GM18520 (cell line): ENCODE data around the gene MED10.

Experiments used
- ATAC-seq: cut with Tn5 transposase; IDR thresholded peaks from one replicate; pipeline ENCODE4 v1.9.1; 2021; ENCODE audit not compliant: unreplicated experiment

The MED10 gene

DNA sequence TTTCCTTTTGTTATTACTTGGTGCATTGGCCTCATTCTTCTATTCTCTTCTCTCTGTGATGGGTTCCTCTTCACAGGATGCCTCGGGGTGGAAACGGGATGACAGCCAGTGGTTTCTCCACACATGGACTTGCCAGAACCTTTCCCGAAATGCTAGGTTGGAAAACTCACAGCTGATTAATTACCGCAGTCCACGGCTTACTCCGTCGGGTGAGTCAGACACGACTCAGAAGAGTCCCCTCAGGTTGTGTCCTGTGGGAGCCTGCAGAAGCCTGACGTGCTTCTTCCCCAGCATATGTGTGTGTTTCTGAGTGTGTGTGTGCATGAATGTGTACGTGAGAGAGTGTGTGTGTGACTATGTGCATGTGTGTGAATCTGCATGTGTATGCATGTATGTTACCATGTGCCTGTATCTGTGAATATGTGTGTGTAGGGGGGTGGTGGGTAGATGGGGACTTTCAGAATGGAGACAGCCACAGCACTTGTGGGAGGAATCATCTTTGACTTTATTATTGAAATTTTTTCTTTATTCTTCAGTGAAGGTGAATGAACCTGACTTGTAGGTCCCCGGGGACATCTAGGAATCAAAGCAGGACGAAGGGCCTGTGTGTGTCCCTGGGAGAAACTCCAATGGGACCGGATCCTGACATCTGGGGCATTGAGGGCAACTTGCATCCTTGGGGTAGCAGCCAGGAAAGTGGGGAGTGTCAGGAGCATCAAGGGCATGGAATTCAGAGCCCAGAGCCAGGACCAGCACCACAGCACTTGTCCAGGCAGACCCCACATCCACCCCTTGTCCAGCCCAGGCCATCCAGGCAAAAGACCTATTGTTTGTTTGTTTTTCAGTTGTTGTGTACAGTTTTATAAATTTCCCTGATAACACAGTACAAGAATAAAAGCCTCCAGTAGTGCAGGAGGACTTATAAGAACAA is 21.9 kb upstream of the MED10 start:
- ATAC-seq, result no peak

DNA sequence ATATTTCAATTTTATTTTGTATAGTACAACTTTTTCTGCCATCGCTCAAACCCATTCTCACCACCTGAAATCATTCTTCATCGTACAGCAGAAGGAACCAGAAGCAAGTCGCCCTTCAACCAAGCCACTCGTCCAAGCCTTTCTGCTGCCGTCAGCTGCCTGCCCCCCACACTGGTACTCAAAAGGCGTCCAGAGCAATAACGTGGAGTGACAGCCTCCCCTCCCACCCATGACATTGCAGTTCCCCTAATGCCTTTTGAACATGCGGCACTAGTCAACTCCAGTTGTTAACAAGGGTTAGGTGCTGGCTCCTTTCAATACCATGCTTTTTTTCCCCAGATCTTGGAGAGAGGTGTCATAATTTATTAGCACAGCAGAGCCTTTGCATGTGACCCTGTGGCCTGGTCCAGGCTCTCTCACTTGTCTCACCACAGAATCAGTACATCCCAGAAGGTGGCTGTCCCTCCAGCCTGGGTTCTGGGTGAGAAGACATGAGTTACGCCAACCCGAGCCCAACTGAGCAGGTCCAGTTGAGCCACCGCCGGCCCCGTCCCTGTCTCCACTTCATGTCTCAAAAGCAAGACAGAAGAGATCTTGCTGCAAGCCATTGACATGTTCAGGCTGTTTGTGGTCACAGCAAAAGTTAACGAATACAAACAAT is 20.4 kb upstream of the MED10 start:
- no peak for ATAC-seq

DNA sequence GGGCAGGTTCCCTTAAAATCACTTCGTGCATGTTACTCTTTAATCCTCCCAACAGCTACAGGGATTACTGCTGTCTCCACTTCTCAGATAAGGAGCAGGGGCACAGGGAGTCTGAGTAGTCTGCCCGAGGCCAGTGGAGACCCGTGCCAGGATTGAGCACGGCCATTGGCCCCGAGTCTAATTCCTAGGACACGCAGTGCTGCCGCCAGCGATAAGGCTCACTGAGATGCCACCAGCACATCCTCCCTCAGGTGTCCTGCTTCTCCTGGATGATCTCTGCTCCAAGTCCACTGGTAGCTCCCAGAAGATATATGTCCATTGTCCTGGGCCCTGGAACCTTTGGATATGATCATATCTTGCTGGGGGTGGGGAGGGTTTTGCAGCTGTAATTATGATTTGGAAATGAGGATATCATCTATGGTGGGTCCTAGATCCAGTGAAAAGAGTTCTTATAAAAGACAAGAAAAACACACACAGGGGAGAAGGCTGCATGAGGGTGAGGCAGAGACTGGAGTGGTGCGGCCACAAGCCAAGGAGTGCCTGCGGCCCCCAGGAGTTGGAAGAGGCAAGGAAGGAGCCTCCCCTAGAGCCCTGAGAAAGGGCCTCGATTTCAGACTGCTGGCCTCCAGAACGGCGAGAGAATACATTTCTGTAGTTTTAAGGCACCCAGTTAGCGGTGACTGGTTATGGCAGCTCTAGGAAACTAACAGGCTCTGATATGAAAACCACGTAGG is 19.4 kb upstream of the MED10 start:
- no peak for ATAC-seq

- ATAC-seq, result no peak
These were observed 18.6 kb upstream of the MED10 start for GRCh38 chr5:6396836-6397535.

DNA sequence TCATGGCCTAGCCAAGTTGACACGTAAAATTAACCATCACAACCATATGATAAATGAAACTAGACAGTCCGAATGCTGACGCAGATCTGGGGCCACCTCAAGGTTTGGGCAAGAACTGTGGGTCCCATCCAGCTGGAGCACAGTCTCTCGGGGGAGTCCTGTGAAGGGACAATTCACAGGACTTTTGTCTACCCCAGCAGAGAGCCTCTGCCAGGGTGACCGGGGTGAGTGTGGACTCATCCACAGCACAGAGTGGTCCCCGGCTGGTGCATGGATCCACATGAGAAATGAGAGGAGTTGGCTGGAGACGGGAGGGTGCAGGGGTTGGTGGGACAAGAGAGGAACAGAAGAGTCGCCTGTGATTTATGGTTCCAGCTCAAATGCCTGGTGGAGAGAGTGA is 17.7 kb upstream of the MED10 start:
- ATAC-seq, result no peak

DNA sequence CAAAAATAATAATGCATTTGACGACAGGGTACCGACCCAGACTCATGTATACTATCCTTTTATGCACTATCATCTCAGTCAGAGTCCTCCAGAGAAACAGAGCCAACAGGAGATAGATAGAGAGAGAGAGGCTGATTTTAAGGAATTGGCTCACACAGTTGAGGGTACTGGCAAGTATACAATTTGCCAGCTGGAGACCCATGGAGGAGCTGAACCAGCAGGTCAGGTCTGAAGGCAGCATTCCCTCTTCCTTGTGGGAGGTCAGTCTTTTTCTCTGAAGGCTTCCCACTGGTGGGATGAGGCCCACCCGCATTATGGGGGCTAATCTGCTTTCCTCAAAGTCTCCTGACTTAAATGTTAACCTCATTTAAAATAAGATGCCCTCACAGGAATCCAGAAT is 17.3 kb upstream of the MED10 start:
- ATAC-seq, result no peak

DNA sequence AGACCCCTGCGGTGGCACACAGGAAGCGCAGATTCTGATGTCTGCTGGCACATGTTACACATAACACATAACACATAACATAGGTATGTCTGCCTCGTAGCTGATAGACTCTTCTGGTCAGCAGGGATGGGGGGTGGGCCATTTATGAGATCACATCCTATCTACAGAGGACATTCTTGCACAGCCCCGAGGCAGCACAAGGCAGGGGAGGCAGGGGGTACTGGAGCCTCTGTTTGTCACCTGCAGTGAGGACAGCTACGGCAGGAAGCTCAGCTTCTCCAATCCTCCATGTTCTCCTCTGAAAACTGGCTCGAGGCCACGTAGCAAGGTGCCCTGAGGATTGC is 16.7 kb upstream of the MED10 start:
- no peak for ATAC-seq

- ATAC-seq, result no peak
These were observed 16.2 kb upstream of the MED10 start for GRCh38 chr5:6394429-6395101.

GRCh38 chr5:6393596-6394194 is 15.3 kb upstream of the MED10 start:
- no peak for ATAC-seq

DNA sequence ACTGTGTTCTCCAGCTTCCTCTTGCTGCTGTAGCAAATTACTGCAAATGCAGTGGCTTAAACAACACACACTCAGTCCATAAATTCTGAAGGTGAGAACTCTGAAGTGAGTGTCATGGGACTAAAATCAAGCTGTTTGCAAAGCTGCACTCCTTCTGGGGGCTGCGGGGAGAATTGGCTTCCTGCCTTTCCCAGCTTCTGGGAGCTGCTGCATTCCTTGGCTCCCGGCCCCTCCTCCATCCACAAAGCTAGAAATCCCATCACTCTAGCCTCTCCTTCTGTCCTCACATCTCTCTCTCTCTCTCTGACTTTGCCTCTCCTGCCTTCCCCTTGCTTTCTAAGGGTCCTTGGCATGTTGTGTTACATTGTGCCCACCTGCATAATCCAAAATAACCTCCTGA is 14.2 kb upstream of the MED10 start:
- ATAC-seq, result no peak

- no peak for ATAC-seq
These were observed 12.8 kb upstream of the MED10 start for GRCh38 chr5:6391151-6391550.

GRCh38 chr5:6389946-6390530 is 11.7 kb upstream of the MED10 start:
- no peak for ATAC-seq

DNA sequence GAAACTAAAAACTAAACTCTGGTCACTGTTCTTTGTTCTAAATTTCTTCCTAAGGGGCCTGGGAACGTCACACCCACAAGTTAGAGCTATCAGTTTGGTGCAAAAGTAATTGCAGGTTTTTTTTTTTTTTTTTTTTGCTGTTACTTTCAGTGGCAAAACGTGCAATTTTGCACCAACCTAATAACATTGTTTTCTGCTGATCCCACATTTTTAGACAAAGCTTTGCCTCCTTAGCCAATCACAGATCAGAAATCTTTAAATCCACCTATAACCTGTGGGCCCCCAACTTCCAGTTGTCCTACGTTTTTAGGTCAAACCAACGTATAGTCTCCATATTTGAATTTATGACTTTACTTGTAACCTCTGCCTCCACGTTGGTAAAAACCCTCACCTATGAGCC is 11.1 kb upstream of the MED10 start:
- ATAC-seq, result no peak

DNA sequence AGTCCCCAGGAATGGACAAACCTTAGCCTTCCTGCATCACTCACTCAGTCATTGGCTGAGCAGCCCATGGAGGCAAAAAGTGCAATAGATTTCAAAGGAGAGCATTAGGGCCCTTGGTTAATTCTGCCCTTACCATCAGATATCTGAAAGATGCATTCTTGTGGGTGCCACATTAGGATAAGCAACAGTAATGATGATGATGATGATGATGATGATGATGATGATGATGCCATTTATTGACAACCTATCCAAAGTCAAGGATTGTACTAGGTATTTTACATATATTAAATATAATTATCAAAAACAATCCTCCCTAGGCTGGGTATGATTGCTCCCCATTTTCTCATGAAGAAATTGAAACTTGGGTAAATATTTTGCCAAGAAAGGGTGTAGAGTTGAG is 9.6 kb upstream of the MED10 start:
- no peak for ATAC-seq

- no peak for ATAC-seq
These were observed 7.9 kb upstream of the MED10 start for GRCh38 chr5:6386271-6386670.

- no peak for ATAC-seq
These were observed 6.5 kb upstream of the MED10 start for GRCh38 chr5:6384856-6385255.

- ATAC-seq, result no peak
These were observed 5.0 kb upstream of the MED10 start for GRCh38 chr5:6383376-6383775.

GRCh38 chr5:6379246-6379645 is 899 bp upstream of the MED10 start:
- ATAC-seq, result no peak

- ATAC-seq, result peak; percentile 26
These were observed 388 bp upstream of the MED10 start for GRCh38 chr5:6378766-6379103.

DNA sequence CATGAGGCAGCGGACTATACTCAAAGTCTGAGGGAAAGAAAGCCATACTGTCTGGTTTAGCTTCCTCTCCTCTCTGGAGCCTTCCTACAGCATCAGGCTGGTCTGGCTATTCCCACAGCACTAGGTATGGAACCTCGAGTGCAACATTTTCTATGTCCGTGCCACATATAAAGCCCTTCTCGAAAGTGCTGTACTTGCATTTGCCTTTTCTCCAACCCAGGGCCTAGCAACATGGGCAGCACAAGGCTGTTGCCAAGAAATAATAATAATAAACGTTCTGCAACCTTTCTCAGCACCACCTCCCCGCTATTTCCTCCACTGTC is 804 bp downstream of the MED10 start:
- ATAC-seq, result no peak
